AG09309 (cell line): ENCODE data around the gene GSDMA.
"Not testable (repeated sequence)": the region's sequence is repeated elsewhere in the genome, so short reads cannot be mapped to it uniquely, and the experiment has no call there.

Source experiments
- DNase-seq: peaks from one replicate; pipeline ENCODE4 v3.0.0-alpha.2; 2010; ENCODE audit warnings: low read depth
- H3K4me3 ChIP-seq: 2 replicates; pipeline ENCODE4 v1.5.1; 2011; ENCODE audit warnings: mild to moderate bottlenecking, low read depth, low read length, moderate library complexity; ENCODE audit not compliant: control insufficient read depth
- CTCF ChIP-seq: IDR thresholded peaks from 2 replicates; pipeline ENCODE4 v1.5.1; 2011; ENCODE audit warnings: mild to moderate bottlenecking, low read depth, low read length, inconsistent platforms; ENCODE audit not compliant: insufficient read depth, control insufficient read depth; ENCODE audit errors: missing control alignments

Gene GSDMA

GRCh38 chr17:39996162-39996561 is 33.4 kb downstream of the GSDMA start:
- H3K4me3 ChIP-seq: no peak overlapping the region
- no peak for TF ChIP-seq CTCF
- DNase-seq: no peak

- DNase-seq: no peak
- no peak overlapping the region for H3K4me3 ChIP-seq
- no peak for TF ChIP-seq CTCF
Measured at GRCh38 chr17:39996800-39997199, 34.0 kb downstream of the GSDMA start.

- TF ChIP-seq CTCF: no peak
- H3K4me3 ChIP-seq: no peak overlapping the region
- no peak for DNase-seq
Measured at GRCh38 chr17:39997543-39997942, 34.7 kb downstream of the GSDMA start.

GRCh38 chr17:39999067-39999466 is 36.3 kb downstream of the GSDMA start:
- no peak for TF ChIP-seq CTCF
- DNase-seq: no peak
- no peak overlapping the region for H3K4me3 ChIP-seq

GRCh38 chr17:40000161-40000560 is 37.4 kb downstream of the GSDMA start:
- no peak for TF ChIP-seq CTCF
- no peak overlapping the region for H3K4me3 ChIP-seq
- no peak for DNase-seq

GRCh38 chr17:40001335-40001734 is 38.5 kb downstream of the GSDMA start:
- DNase-seq, H3K4me3 ChIP-seq: not testable (repeated sequence)

- TF ChIP-seq CTCF: no peak
- no peak for DNase-seq
- no peak overlapping the region for H3K4me3 ChIP-seq
Measured at GRCh38 chr17:40004072-40004471, 41.3 kb downstream of the GSDMA start.

- no peak for TF ChIP-seq CTCF
- no peak for DNase-seq
- no peak overlapping the region for H3K4me3 ChIP-seq
Measured at GRCh38 chr17:40004712-40005111, 41.9 kb downstream of the GSDMA start.
